IMR-90 (cell line): Measurements from ENCODE around the gene CPN2. TPM values are rescaled to one million over a fixed set of nuclear protein-coding genes. Genes with fewer than 3 reads are reported as not detected.

Experiments
- ATAC-seq: fragments of 200-7000 bp; cut with Tn5 transposase; 2 replicates; pipeline ENCODE4 v1.9.1; 2020; ENCODE audit warnings: low read depth, mild to moderate bottlenecking, moderate library complexity
- BruUV-seq: library from RNA; stranded (reverse); fragments of 400-500 nt; replicated peaks from 2 replicates; lab custom pipeline; 2021; lab: Mats Ljungman, UMichigan
- CTCF ChIA-PET: fragments of 300-600 bp; formaldehyde crosslinking; extraction: SDS; loops from one replicate; lab custom pipeline; 2021; ENCODE audit warnings: antibody characterized with exemption; lab: Yijun Ruan, JAX
- POLR2A ChIA-PET: fragments of 300-600 bp; sonication (Branson Sonifier 250); formaldehyde crosslinking; loops from one replicate; lab custom pipeline; 2022; ENCODE audit warnings: antibody characterized with exemption; ENCODE audit not compliant: unreplicated experiment; lab: Charles Lee
- DNase-seq: peaks from one replicate; pipeline ENCODE4 v3.0.0; 2013
- H2AFZ ChIP-seq: replicated peaks from 2 replicates; pipeline ENCODE3; 2013; ENCODE audit warnings: low read length, mild to moderate bottlenecking; ENCODE audit not compliant: poor library complexity
- H2AK5ac ChIP-seq: 2 replicates; pipeline ENCODE4 v1.6.1; 2013; ENCODE audit warnings: low read depth, low read length, inconsistent platforms
- H2AK9ac ChIP-seq: replicated peaks from 2 replicates; pipeline ENCODE3; 2013; ENCODE audit warnings: mild to moderate bottlenecking, low read depth, low read length, moderate library complexity; ENCODE audit not compliant: poor library complexity
- H2BK120ac ChIP-seq: 2 replicates; pipeline ENCODE4 v1.6.1; 2013; ENCODE audit warnings: low read depth, low read length, inconsistent platforms
- H2BK15ac ChIP-seq: 3 replicates; pipeline ENCODE4 v1.6.1; 2013; ENCODE audit warnings: low read depth, low read length, inconsistent platforms
- H2BK20ac ChIP-seq: 2 replicates; pipeline ENCODE4 v1.6.1; 2013; ENCODE audit warnings: low read depth, mild to moderate bottlenecking, inconsistent platforms, low read length, moderate library complexity
- H2BK5ac ChIP-seq: 2 replicates; pipeline ENCODE4 v1.6.1; 2013; ENCODE audit warnings: mild to moderate bottlenecking, low read depth, low read length, inconsistent platforms; ENCODE audit not compliant: poor library complexity, severe bottlenecking
- H3K14ac ChIP-seq: replicated peaks from 2 replicates; pipeline ENCODE4 v1.6.1; 2013; ENCODE audit warnings: low read depth, low read length, inconsistent platforms
- H3K18ac ChIP-seq: 2 replicates; pipeline ENCODE4 v1.6.1; 2013; ENCODE audit warnings: low read depth, low read length, control low read depth
- H3K23ac ChIP-seq: 2 replicates; pipeline ENCODE4 v1.6.1; 2013; ENCODE audit warnings: low read depth, low read length, inconsistent platforms
- H3K27ac ChIP-seq: 2 replicates; pipeline ENCODE4 v1.5.1; 2013; ENCODE audit warnings: mild to moderate bottlenecking, control low read depth, low read length; ENCODE audit not compliant: insufficient read depth
- H3K27me3 ChIP-seq: 2 replicates; pipeline ENCODE4 v1.6.1; 2013; ENCODE audit warnings: low read length; ENCODE audit not compliant: control insufficient read depth, insufficient read depth
- H3K36me3 ChIP-seq: 2 replicates; pipeline ENCODE4 v1.6.1; 2013; ENCODE audit warnings: low read length, mixed read lengths; ENCODE audit not compliant: control insufficient read depth, insufficient read depth
- H3K4ac ChIP-seq: 2 replicates; pipeline ENCODE4 v1.6.1; 2013; ENCODE audit warnings: low read depth, low read length, inconsistent platforms
- H3K4me1 ChIP-seq: 2 replicates; pipeline ENCODE4 v1.6.1; 2013; ENCODE audit warnings: low read length, mixed read lengths; ENCODE audit not compliant: control insufficient read depth, insufficient read depth
- H3K4me2 ChIP-seq: 2 replicates; pipeline ENCODE4 v1.6.1; 2013; ENCODE audit warnings: low read depth, mild to moderate bottlenecking, control low read depth, low read length, moderate library complexity
- H3K4me3 ChIP-seq: 2 replicates; pipeline ENCODE4 v1.5.1; 2013; ENCODE audit warnings: low read depth, mild to moderate bottlenecking, control low read depth, low read length, moderate library complexity; ENCODE audit not compliant: insufficient read depth
- H3K56ac ChIP-seq: 2 replicates; pipeline ENCODE4 v1.6.1; 2013; ENCODE audit warnings: low read length, inconsistent platforms; ENCODE audit not compliant: insufficient read depth; ENCODE audit errors: extremely low read depth
- H3K79me1 ChIP-seq, 2 experiments: 2 replicates each; pipeline ENCODE4 v1.6.1; 2013; ENCODE audit warnings: low read length in 2 of 2, inconsistent platforms in 1 of 2, low read depth in 1 of 2
- H3K9ac ChIP-seq: 2 replicates; pipeline ENCODE4 v1.6.1; 2013; ENCODE audit warnings: low read depth, low read length, control low read depth
- H3K9me1 ChIP-seq: 2 replicates; pipeline ENCODE4 v1.6.1; 2013; ENCODE audit warnings: low read length, inconsistent platforms; ENCODE audit not compliant: insufficient read depth
- H3K9me3 ChIP-seq: 2 replicates; pipeline ENCODE4 v1.6.1; 2013; ENCODE audit warnings: low read length; ENCODE audit not compliant: control insufficient read depth, insufficient read depth
- H4K20me1 ChIP-seq: 2 replicates; pipeline ENCODE4 v1.6.1; 2013; ENCODE audit warnings: low read length, inconsistent platforms; ENCODE audit not compliant: insufficient read depth
- H4K5ac ChIP-seq: 2 replicates; pipeline ENCODE4 v1.6.1; 2013; ENCODE audit warnings: mild to moderate bottlenecking, low read depth, low read length, control low read depth
- H4K8ac ChIP-seq, 2 experiments: 2 replicates each; pipeline ENCODE4 v1.6.1; 2013; ENCODE audit warnings: low read depth in 2 of 2, low read length in 2 of 2, control low read depth in 1 of 2, inconsistent platforms in 1 of 2
- H4K91ac ChIP-seq: 2 replicates; pipeline ENCODE4 v1.6.1; 2013; ENCODE audit warnings: low read depth, low read length, inconsistent platforms; ENCODE audit not compliant: insufficient read depth
- BHLHE40 ChIP-seq: fragments of 150-350 bp; IDR thresholded peaks from 2 replicates; pipeline ENCODE4 v1.6.1; 2016; ENCODE audit warnings: mild to moderate bottlenecking, low read depth, low read length
- FOS ChIP-seq: fragments of 150-350 bp; IDR thresholded peaks from 2 replicates; pipeline ENCODE4 v1.6.1; 2016; ENCODE audit warnings: low read depth, low read length
- MAFK ChIP-seq: IDR thresholded peaks from 2 replicates; pipeline ENCODE4 v1.6.1; 2012; ENCODE audit warnings: low read depth, low read length, improper control_type of control experiment
- MAZ ChIP-seq: IDR thresholded peaks from 2 replicates; pipeline ENCODE4 v1.6.1; 2012; ENCODE audit warnings: low read depth, mild to moderate bottlenecking, low read length, improper control_type of control experiment, moderate library complexity, borderline replicate concordance
- POLR2A ChIP-seq: IDR thresholded peaks from 2 replicates; pipeline ENCODE4 v1.6.1; 2012; ENCODE audit warnings: mild to moderate bottlenecking, low read depth, low read length
- RAD21 ChIP-seq: IDR thresholded peaks from 2 replicates; pipeline ENCODE4 v1.6.1; 2012; ENCODE audit warnings: low read length, improper control_type of control experiment
- SMC3 ChIP-seq: fragments of 150-350 bp; IDR thresholded peaks from 2 replicates; pipeline ENCODE4 v1.6.1; 2016; ENCODE audit warnings: low read depth, mild to moderate bottlenecking, antibody characterized with exemption, low read length, moderate library complexity
- USF2 ChIP-seq: fragments of 150-350 bp; IDR thresholded peaks from 2 replicates; pipeline ENCODE4 v1.6.1; 2017; ENCODE audit warnings: mild to moderate bottlenecking, antibody characterized with exemption, low read length, low read depth
- WGBS, 2 experiments: methylation state at CpG; one replicate each; pipeline versions ENCODE4 v1.1.5 to v1.1.7; 2013; ENCODE audit warnings: missing lambda C conversion rate in 2 of 2; ENCODE audit not compliant: insufficient read length in 1 of 2; ENCODE audit errors: extremely low coverage in 2 of 2; 5-methylcytosine and 5-hydroxymethylcytosine counted together
- dilution Hi-C: fragments of 300-500 bp; cut with HindIII; formaldehyde crosslinking; loops from one replicate; pipeline ENCODE4 v1.14.3; 2018; ENCODE audit warnings: low sequenced_read_pairs; ENCODE audit not compliant: unreplicated experiment
- in situ Hi-C: fragments of 300-500 bp; cut with MboI; formaldehyde crosslinking; loops from 3 replicates; pipeline ENCODE4 v1.14.3; 2019; ENCODE audit warnings: low sequenced_read_pairs, inconsistent platforms, mixed read lengths
- intact Hi-C: fragments of 100-400 bp; cut with micrococcal nuclease; formaldehyde crosslinking; loops from 2 replicates; pipeline ENCODE4 v1.10.0; 2022
- polyA plus RNA-seq, 3 experiments: library from polyadenylated mRNA; depleted of rRNA; stranded (reverse); fragments of >200 nt; gene quantifications; 2 replicates each; pipeline ENCODE4 v1.2.3, GENCODE V29; 2012; ENCODE audit warnings: low replicate concordance in 1 of 3
- total RNA-seq: library from RNA; depleted of rRNA; stranded (reverse); fragments of >200 nt; gene quantifications from 2 replicates; pipeline ENCODE4 v1.2.3, GENCODE V29; 2012

The CPN2 gene
- total and polyA plus RNA-seq, 2 of the 4 experiments (the other 2 are of a cell fraction): 0.07 TPM; not detected in 1

GRCh38 chr3:194369522-194370279, 18.6 kb upstream of the CPN2 start, which contains the start of gene LRRC15:
LRRC15 (minus strand) TSS chr3:194369743; CDS start chr3:194361043, 8,700 bp downstream.
- H3K56ac ChIP-seq: no peak within 1 kb of the TSS; the same call in 1 of the 2 replicates
- H3K9me1 ChIP-seq: peaks cover 6% of the 10 kb centered on the region; the same call in 1 of the 2 replicates
- H2BK5ac ChIP-seq: no peak within 1 kb of the TSS
- peak within 1 kb of the TSS; percentile 83 for H3K4ac ChIP-seq
- BruUV-seq: no TSS peak
- H2AK9ac ChIP-seq: peak within 1 kb of the TSS; percentile 25
- H3K9me3 ChIP-seq: no peaks in the 10 kb centered on the region
- H3K4me3 ChIP-seq: no peak within 1 kb of the TSS
- DNase-seq (peak; percentile 71), ATAC-seq (peak; percentile 82)
- H3K79me1 ChIP-seq: no peaks in the 10 kb centered on the region
- H3K36me3 ChIP-seq: no peaks in the 10 kb centered on the region
- ChIA-PET POLR2A (no interaction called here), CTCF (interaction anchor here (0.6 to 1.9 kb wide), 2 partner anchors 26 to 305 kb away, joined by 3 to 4 read pairs; no protein-coding TSS in a partner anchor)
- peak within 1 kb of the TSS; percentile 56; the same call in 1 of the 2 replicates for H2AK5ac ChIP-seq
- peak within 1 kb of the TSS; percentile 45 for H2BK20ac ChIP-seq
- H3K4me2 ChIP-seq: no peak within 1 kb of the TSS
- 0 out of 2 replicates have a peak, but pooled peaks cover 3% of the 10 kb centered on the region for H3K27me3 ChIP-seq
- H3K27ac ChIP-seq: no peak within 1 kb of the TSS
- intact Hi-C loops: no loop called here
- peaks cover 23% of the 10 kb centered on the region for H3K4me1 ChIP-seq
- 18% methylated on average over 11 of the region's 21 CpGs; no CpG with 5 or more reads in 1 of the 2 experiments for WGBS, 2 experiments
- peak within 1 kb of the TSS; percentile 53; the same call in 1 of the 2 replicates for H4K91ac ChIP-seq
- peak within 1 kb of the TSS; percentile 71; the same call in 1 of the 2 replicates for H3K14ac ChIP-seq
- no peak within 1 kb of the TSS for H3K18ac ChIP-seq
- in situ Hi-C loops: no loop called here
- H4K8ac ChIP-seq: peak within 1 kb of the TSS in 1 of 2 experiments; percentile 59; a peak in 1 of 4 replicates
- H2AFZ ChIP-seq: peak within 1 kb of the TSS; percentile 75
- H2BK120ac ChIP-seq: peak within 1 kb of the TSS; percentile 66
- peak within 1 kb of the TSS; percentile 75 for H3K23ac ChIP-seq
- H2BK15ac ChIP-seq: peak within 1 kb of the TSS; percentile 85; the same call in 1 of the 3 replicates
- no peak within 1 kb of the TSS for H4K5ac ChIP-seq
- H4K20me1 ChIP-seq: no peaks in the 10 kb centered on the region
- dilution Hi-C loops: no loop called here
- no peak within 1 kb of the TSS for H3K9ac ChIP-seq
- peak; percentile 64; the same call in 1 of the 2 replicates for TF ChIP-seq POLR2A
- no peak for TF ChIP-seq MAFK
- no peak for TF ChIP-seq USF2
- TF ChIP-seq MAZ: 0 out of 2 replicates have a peak, but pooled peaks have one; percentile 30
- TF ChIP-seq BHLHE40: no peak
- TF ChIP-seq FOS: peak; percentile 66; the same call in 1 of the 2 replicates
- TF ChIP-seq RAD21: no peak
- no peak for TF ChIP-seq SMC3
